DND-41 (cell line): Measurements from ENCODE around the gene SFTA2.

Experiments used
- ATAC-seq: fragments of 200-7000 bp; cut with Tn5 transposase; 3 replicates; pipeline ENCODE4 v1.9.1; 2021; ENCODE audit warnings: low read depth; ENCODE audit not compliant: insufficient read depth
- DNase-seq: peaks from one replicate; pipeline ENCODE4 v3.0.0-alpha.2; 2020
- H2AFZ ChIP-seq: 2 replicates; pipeline ENCODE4 v1.6.0; 2012; ENCODE audit warnings: low read depth, low read length
- H3K27ac ChIP-seq: 2 replicates; pipeline ENCODE4 v1.5.1; 2012; ENCODE audit warnings: low read length, inconsistent platforms
- H3K27me3 ChIP-seq: fragments of 200-600 bp; sonication (generic); 2 replicates; pipeline ENCODE4 v1.6.0; 2012; ENCODE audit warnings: low read length, mild to moderate bottlenecking, inconsistent platforms; ENCODE audit not compliant: insufficient read depth, poor library complexity
- H3K36me3 ChIP-seq: 2 replicates; pipeline ENCODE4 v1.5.1; 2012; ENCODE audit warnings: low read length, inconsistent platforms; ENCODE audit not compliant: insufficient read depth
- H3K4me1 ChIP-seq: 2 replicates; pipeline ENCODE4 v1.5.1; 2012; ENCODE audit warnings: mild to moderate bottlenecking, low read length; ENCODE audit not compliant: insufficient read depth
- H3K4me2 ChIP-seq: 2 replicates; pipeline ENCODE4 v1.6.0; 2012; ENCODE audit warnings: mild to moderate bottlenecking, moderate library complexity, low read length, inconsistent platforms; ENCODE audit not compliant: insufficient read depth
- H3K4me3 ChIP-seq, 2 experiments: fragments of 200-600 bp in 1 of 2; shearing (Covaris generic) in 1 of 2; 2 replicates each; pipeline ENCODE4 v1.5.1; 2012 to 2016; ENCODE audit warnings: inconsistent platforms in 2 of 2, low read length in 2 of 2, mild to moderate bottlenecking in 2 of 2, low read depth in 1 of 2, moderate library complexity in 1 of 2
- H3K79me2 ChIP-seq: 2 replicates; pipeline ENCODE4 v1.6.0; 2012; ENCODE audit warnings: low read length, inconsistent platforms; ENCODE audit not compliant: insufficient read depth
- H3K9ac ChIP-seq: 2 replicates; pipeline ENCODE4 v1.6.0; 2012; ENCODE audit warnings: low read depth, mild to moderate bottlenecking, inconsistent platforms, low read length, moderate library complexity
- H3K9me3 ChIP-seq: 2 replicates; pipeline ENCODE4 v1.5.1; 2012; ENCODE audit warnings: low read length, moderate library complexity, mild to moderate bottlenecking, inconsistent platforms; ENCODE audit not compliant: insufficient read depth, severe bottlenecking
- H4K20me1 ChIP-seq: 2 replicates; pipeline ENCODE4 v1.6.0; 2012; ENCODE audit warnings: low read length; ENCODE audit not compliant: insufficient read depth
- CTCF ChIP-seq: IDR thresholded peaks from 2 replicates; pipeline ENCODE4 v1.5.1; 2012; ENCODE audit warnings: borderline replicate concordance, low read length, moderate library complexity, mild to moderate bottlenecking; ENCODE audit not compliant: poor library complexity, severe bottlenecking; ENCODE audit errors: extremely low read depth
- EZH2 ChIP-seq: IDR thresholded peaks from 3 replicates; pipeline ENCODE4 v1.6.1; 2012; ENCODE audit warnings: borderline replicate concordance, low read depth, mild to moderate bottlenecking, moderate library complexity, low read length, inconsistent platforms; ENCODE audit not compliant: severe bottlenecking

The SFTA2 gene

GRCh38 chr6:30947231-30947630 is 15.3 kb upstream of the SFTA2 start:
- H3K79me2 ChIP-seq, result no peaks in the 10 kb centered on the region
- no peak overlapping the region for H3K27ac ChIP-seq
- H4K20me1 ChIP-seq, result no peaks in the 10 kb centered on the region
- ATAC-seq (no peak), DNase-seq (no peak)
- no peaks in the 10 kb centered on the region for H3K36me3 ChIP-seq
- no peaks in the 10 kb centered on the region for H3K4me1 ChIP-seq
- no peak overlapping the region for H2AFZ ChIP-seq
- no peak for TF ChIP-seq EZH2
- no peak for TF ChIP-seq CTCF
- H3K9ac ChIP-seq, result no peak overlapping the region
- peaks cover 3% of the 10 kb centered on the region for H3K9me3 ChIP-seq
- no peak overlapping the region for H3K4me2 ChIP-seq
- H3K4me3 ChIP-seq, result no peak overlapping the region
- H3K27me3 ChIP-seq, result peaks cover 13% of the 10 kb centered on the region

- H3K4me2 ChIP-seq, result no peak overlapping the region
- ATAC-seq, result no peak
- H3K27me3 ChIP-seq, result peaks cover 13% of the 10 kb centered on the region
- H2AFZ ChIP-seq, result no peak overlapping the region
- no peak overlapping the region for H3K9ac ChIP-seq
- no peak overlapping the region for H3K27ac ChIP-seq
- TF ChIP-seq CTCF (no peak), EZH2 (no peak)
- H3K4me1 ChIP-seq, result no peaks in the 10 kb centered on the region
- H4K20me1 ChIP-seq, result no peaks in the 10 kb centered on the region
- no peaks in the 10 kb centered on the region for H3K79me2 ChIP-seq
- peaks cover 3% of the 10 kb centered on the region for H3K9me3 ChIP-seq
- H3K36me3 ChIP-seq, result no peaks in the 10 kb centered on the region
- no peak overlapping the region for H3K4me3 ChIP-seq
- DNase-seq, result no peak
Measured at GRCh38 chr6:30945281-30945680, 13.3 kb upstream of the SFTA2 start.

GRCh38 chr6:30944051-30944450 is 12.1 kb upstream of the SFTA2 start:
- no peak overlapping the region for H3K4me3 ChIP-seq
- no peak overlapping the region for H2AFZ ChIP-seq
- H3K36me3 ChIP-seq, result no peaks in the 10 kb centered on the region
- no peak overlapping the region for H3K9ac ChIP-seq
- H3K4me2 ChIP-seq, result no peak overlapping the region
- peaks cover 3% of the 10 kb centered on the region for H3K9me3 ChIP-seq
- H4K20me1 ChIP-seq, result no peaks in the 10 kb centered on the region
- DNase-seq, result no peak
- ATAC-seq, result no peak
- H3K4me1 ChIP-seq, result no peaks in the 10 kb centered on the region
- H3K27ac ChIP-seq, result no peak overlapping the region
- H3K79me2 ChIP-seq, result no peaks in the 10 kb centered on the region
- H3K27me3 ChIP-seq, result peaks cover 20% of the 10 kb centered on the region
- TF ChIP-seq CTCF (no peak), EZH2 (no peak)
